LHCN-M2 (cell line): ENCODE results near the gene KCNIP4. TPM values are rescaled to one million over a fixed set of nuclear protein-coding genes. Genes with fewer than 3 reads are reported as not detected.
"Not testable (repeated sequence)": the region's sequence is repeated elsewhere in the genome, so short reads cannot be mapped to it uniquely, and the experiment has no call there.

Source experiments
- DNase-seq: peaks from one replicate; pipeline ENCODE4 v3.0.0-alpha.2; 2012; ENCODE audit warnings: low read depth
- total RNA-seq: library from RNA; depleted of rRNA; stranded (reverse); fragments of >200 nt; gene quantifications from 2 replicates; pipeline ENCODE4 v1.2.3, GENCODE V29; 2014

The KCNIP4 gene
- total RNA-seq, 1 experiment from 2014 or later = not detected

GRCh38 chr4:20773144-20773997, 1175.2 kb downstream of the KCNIP4 start:
- DNase-seq = peak; percentile 39

- DNase-seq = no peak
Measured at GRCh38 chr4:20764366-20764992, 1184.1 kb downstream of the KCNIP4 start.

GRCh38 chr4:20761826-20762225, 1186.7 kb downstream of the KCNIP4 start:
- DNase-seq = no peak

- DNase-seq = no peak
Measured at GRCh38 chr4:20761382-20761781, 1187.2 kb downstream of the KCNIP4 start.

- DNase-seq = no peak
Measured at GRCh38 chr4:20760053-20760452, 1188.5 kb downstream of the KCNIP4 start.

GRCh38 chr4:20754036-20754435, 1194.5 kb downstream of the KCNIP4 start:
- no peak for DNase-seq

GRCh38 chr4:20752641-20753040, 1195.9 kb downstream of the KCNIP4 start:
- DNase-seq = no peak

GRCh38 chr4:20746000-20746399, 1202.6 kb downstream of the KCNIP4 start:
- DNase-seq = not testable (repeated sequence)

- DNase-seq = peak; percentile 52
Measured at GRCh38 chr4:20735931-20736330, 1212.6 kb downstream of the KCNIP4 start.

- DNase-seq = no peak
Measured at GRCh38 chr4:20724915-20725314, 1223.7 kb downstream of the KCNIP4 start.

GRCh38 chr4:20723463-20723862, 1225.1 kb downstream of the KCNIP4 start:
- DNase-seq = no peak

GRCh38 chr4:20723019-20723418, 1225.6 kb downstream of the KCNIP4 start:
- DNase-seq = no peak

- DNase-seq = no peak
Measured at GRCh38 chr4:20711335-20711734, 1237.2 kb downstream of the KCNIP4 start.

- peak; percentile 95 for DNase-seq
Measured at GRCh38 chr4:20700007-20700761, 1248.4 kb downstream of the KCNIP4 start, which contains the start of gene PACRGL. PACRGL (plus strand) TSS chr4:20700458; CDS start chr4:20704482, 4,024 bp downstream.

- no peak for DNase-seq
Measured at GRCh38 chr4:20698820-20699219, 1249.8 kb downstream of the KCNIP4 start.

- no peak for DNase-seq
Measured at GRCh38 chr4:20698382-20698781, 1250.2 kb downstream of the KCNIP4 start.

GRCh38 chr4:20696815-20697214, 1251.8 kb downstream of the KCNIP4 start:
- no peak for DNase-seq

- DNase-seq = peak; percentile 71
Measured at GRCh38 chr4:20687864-20688263, 1260.7 kb downstream of the KCNIP4 start.

- peak; percentile 13 for DNase-seq
Measured at GRCh38 chr4:20684852-20685763, 1263.5 kb downstream of the KCNIP4 start.

GRCh38 chr4:20683766-20684165, 1264.8 kb downstream of the KCNIP4 start:
- no peak for DNase-seq

GRCh38 chr4:20682853-20683252, 1265.7 kb downstream of the KCNIP4 start:
- DNase-seq = no peak
